Trophoblast cell (in vitro differentiated cells and primary cell): Measurements from ENCODE around the gene CPSF4.

Experiments
- DNase-seq, 2 donors: peaks; one replicate each; pipeline ENCODE4 v3.0.0-alpha.2; 2016
- H2AFZ ChIP-seq: 2 replicates; pipeline ENCODE4 v1.6.1; 2013; ENCODE audit warnings: low read length, moderate library complexity, mild to moderate bottlenecking; ENCODE audit not compliant: insufficient read depth, poor library complexity
- H2AK5ac ChIP-seq: 2 replicates; pipeline ENCODE4 v1.6.1; 2013; ENCODE audit warnings: mild to moderate bottlenecking, low read length
- H2BK120ac ChIP-seq: 2 replicates; pipeline ENCODE4 v1.6.1; 2013; ENCODE audit warnings: low read length, mild to moderate bottlenecking, moderate library complexity; ENCODE audit not compliant: insufficient read depth, poor library complexity
- H2BK12ac ChIP-seq: 2 replicates; pipeline ENCODE4 v1.6.1; 2013; ENCODE audit warnings: mild to moderate bottlenecking, low read length, moderate library complexity
- H2BK5ac ChIP-seq: 2 replicates; pipeline ENCODE4 v1.6.1; 2013; ENCODE audit warnings: low read length, low read depth, moderate library complexity, mild to moderate bottlenecking; ENCODE audit not compliant: poor library complexity
- H3K14ac ChIP-seq: 2 replicates; pipeline ENCODE4 v1.6.1; 2013; ENCODE audit warnings: mild to moderate bottlenecking, low read length
- H3K18ac ChIP-seq: 2 replicates; pipeline ENCODE4 v1.6.1; 2013; ENCODE audit warnings: mild to moderate bottlenecking, low read length
- H3K23ac ChIP-seq: 2 replicates; pipeline ENCODE4 v1.6.1; 2013; ENCODE audit warnings: low read length
- H3K27ac ChIP-seq: 2 replicates; pipeline ENCODE4 v1.5.1; 2013; ENCODE audit warnings: low read depth, mild to moderate bottlenecking, inconsistent platforms, low read length, moderate library complexity
- H3K27me3 ChIP-seq: 2 replicates; pipeline ENCODE4 v1.6.1; 2013; ENCODE audit warnings: inconsistent platforms, mild to moderate bottlenecking, low read length, moderate library complexity; ENCODE audit not compliant: insufficient read depth
- H3K36me3 ChIP-seq, 2 experiments: 1 replicate in 1 of 2; 2 replicates in 1 of 2; pipeline ENCODE4 v1.6.1; 2013; ENCODE audit warnings: low read length in 2 of 2, mild to moderate bottlenecking in 2 of 2, moderate library complexity in 1 of 2; ENCODE audit not compliant: insufficient read depth in 2 of 2, control insufficient read depth in 1 of 2
- H3K4ac ChIP-seq: 2 replicates; pipeline ENCODE4 v1.6.1; 2013; ENCODE audit warnings: low read depth, mild to moderate bottlenecking, low read length, moderate library complexity
- H3K4me1 ChIP-seq, 2 experiments: 1 replicate in 1 of 2; 2 replicates in 1 of 2; pipeline ENCODE4 v1.6.1; 2013; ENCODE audit warnings: low read length in 2 of 2, mild to moderate bottlenecking in 2 of 2, moderate library complexity in 1 of 2; ENCODE audit not compliant: insufficient read depth in 2 of 2, control insufficient read depth in 1 of 2
- H3K4me2 ChIP-seq: 2 replicates; pipeline ENCODE4 v1.6.1; 2013; ENCODE audit warnings: inconsistent platforms, mild to moderate bottlenecking, low read length, moderate library complexity
- H3K4me3 ChIP-seq: 2 replicates; pipeline ENCODE4 v1.5.1; 2013; ENCODE audit warnings: mild to moderate bottlenecking, low read depth, low read length, inconsistent platforms
- H3K79me1 ChIP-seq: one replicate; pipeline ENCODE4 v1.6.1; 2013; ENCODE audit warnings: low read length
- H3K79me2 ChIP-seq: 2 replicates; pipeline ENCODE4 v1.6.1; 2013; ENCODE audit warnings: low read length, mild to moderate bottlenecking; ENCODE audit not compliant: control insufficient read depth, insufficient read depth, poor library complexity
- H3K9ac ChIP-seq: 2 replicates; pipeline ENCODE4 v1.6.1; 2013; ENCODE audit warnings: mild to moderate bottlenecking, low read length
- H3K9me3 ChIP-seq: 2 replicates; pipeline ENCODE4 v1.6.1; 2013; ENCODE audit warnings: low read depth, mild to moderate bottlenecking, control low read depth, inconsistent platforms, low read length; ENCODE audit not compliant: insufficient read depth
- H4K12ac ChIP-seq: 2 replicates; pipeline ENCODE4 v1.6.1; 2013; ENCODE audit warnings: low read depth, mild to moderate bottlenecking, low read length, moderate library complexity
- H4K8ac ChIP-seq: 2 replicates; pipeline ENCODE4 v1.6.1; 2013; ENCODE audit warnings: low read depth, mild to moderate bottlenecking, low read length, moderate library complexity
- H4K91ac ChIP-seq: one replicate; pipeline ENCODE4 v1.6.1; 2013; ENCODE audit warnings: low read depth, mild to moderate bottlenecking, low read length, moderate library complexity
- WGBS: extraction: QIAGEN DNeasy Blood & Tissue Kit; methylation state at CpG from one replicate; pipeline ENCODE4 v1.1.7; 2013; ENCODE audit warnings: missing lambda C conversion rate; ENCODE audit not compliant: insufficient read length, insufficient coverage; ENCODE audit errors: extremely low coverage; 5-methylcytosine and 5-hydroxymethylcytosine counted together

Gene CPSF4

GRCh38 chr7:99504603-99505323, 66.0 kb downstream of the CPSF4 start, which contains the start of gene ZKSCAN5:
TSS of gene ZKSCAN5 (plus strand) at chr7:99504662. CDS start at chr7:99506045, 1,383 bp downstream.
- H4K8ac ChIP-seq: peak within 1 kb of the TSS; percentile 99
- no peaks in the 10 kb centered on the region for H3K9me3 ChIP-seq
- peak within 1 kb of the TSS; percentile 96 for H4K91ac ChIP-seq
- H3K9ac ChIP-seq: peak within 1 kb of the TSS; percentile 92
- H4K12ac ChIP-seq: peak within 1 kb of the TSS; percentile 88
- H3K4me2 ChIP-seq: peak within 1 kb of the TSS; percentile 73
- peak within 1 kb of the TSS; percentile 76 for H2BK120ac ChIP-seq
- H3K4me3 ChIP-seq: peak within 1 kb of the TSS; percentile 91
- H3K79me2 ChIP-seq: peaks cover 7% of the 10 kb centered on the region
- H3K4ac ChIP-seq: peak within 1 kb of the TSS; percentile 92
- no peak within 1 kb of the TSS for H2BK12ac ChIP-seq
- no peaks in the 10 kb centered on the region for H3K27me3 ChIP-seq
- peak within 1 kb of the TSS; percentile 9 for H2AK5ac ChIP-seq
- H3K23ac ChIP-seq: no peak within 1 kb of the TSS
- peak within 1 kb of the TSS; percentile 94 for H3K14ac ChIP-seq
- peak within 1 kb of the TSS; percentile 85 for H2AFZ ChIP-seq
- H3K18ac ChIP-seq: peak within 1 kb of the TSS; percentile 93
- peak within 1 kb of the TSS; percentile 91 for H3K27ac ChIP-seq
- H2BK5ac ChIP-seq: peak within 1 kb of the TSS; percentile 93
- DNase-seq: peak; percentile 91 to 94
- no CpG with 5 or more reads among the region's 53 CpGs for WGBS
- peaks cover 13% of the 10 kb centered on the region for H3K79me1 ChIP-seq
- peaks cover 7 to 10% of the 10 kb centered on the region in 2 experiments for H3K4me1 ChIP-seq
- peaks cover 0 to 3% of the 10 kb centered on the region in 2 experiments for H3K36me3 ChIP-seq

- H4K91ac ChIP-seq: peak overlapping the region; percentile 96
- H3K4ac ChIP-seq: peak overlapping the region; percentile 6
- no peaks in the 10 kb centered on the region for H3K9me3 ChIP-seq
- peaks cover 0 to 5% of the 10 kb centered on the region in 2 experiments for H3K36me3 ChIP-seq
- peak overlapping the region; percentile 93 for H3K18ac ChIP-seq
- H2BK120ac ChIP-seq: peak overlapping the region; percentile 49
- H3K9ac ChIP-seq: peak overlapping the region; percentile 92
- peak overlapping the region; percentile 80 for H4K12ac ChIP-seq
- H4K8ac ChIP-seq: peak overlapping the region; percentile 96
- H3K23ac ChIP-seq: no peak overlapping the region
- H3K4me3 ChIP-seq: peak overlapping the region; percentile 91
- peaks cover 7% of the 10 kb centered on the region for H3K79me2 ChIP-seq
- H2BK5ac ChIP-seq: peak overlapping the region; percentile 32
- no peaks in the 10 kb centered on the region for H3K27me3 ChIP-seq
- peak in 1 of 2 donors; percentile 29 for DNase-seq
- peaks cover 7 to 10% of the 10 kb centered on the region in 2 experiments for H3K4me1 ChIP-seq
- peak overlapping the region; percentile 83 for H2AFZ ChIP-seq
- H3K27ac ChIP-seq: no peak overlapping the region
- H3K79me1 ChIP-seq: peaks cover 10% of the 10 kb centered on the region
- WGBS: no CpG with 5 or more reads among the region's 11 CpGs
- peak overlapping the region; percentile 73 for H3K4me2 ChIP-seq
- peak overlapping the region; percentile 67 for H3K14ac ChIP-seq
- H2BK12ac ChIP-seq: no peak overlapping the region
- peak overlapping the region; percentile 9 for H2AK5ac ChIP-seq
These were observed 66.5 kb downstream of the CPSF4 start for GRCh38 chr7:99505324-99505662.
